Measurements from ENCODE around the gene CCDC136.

CCDC136 gene

DNA sequence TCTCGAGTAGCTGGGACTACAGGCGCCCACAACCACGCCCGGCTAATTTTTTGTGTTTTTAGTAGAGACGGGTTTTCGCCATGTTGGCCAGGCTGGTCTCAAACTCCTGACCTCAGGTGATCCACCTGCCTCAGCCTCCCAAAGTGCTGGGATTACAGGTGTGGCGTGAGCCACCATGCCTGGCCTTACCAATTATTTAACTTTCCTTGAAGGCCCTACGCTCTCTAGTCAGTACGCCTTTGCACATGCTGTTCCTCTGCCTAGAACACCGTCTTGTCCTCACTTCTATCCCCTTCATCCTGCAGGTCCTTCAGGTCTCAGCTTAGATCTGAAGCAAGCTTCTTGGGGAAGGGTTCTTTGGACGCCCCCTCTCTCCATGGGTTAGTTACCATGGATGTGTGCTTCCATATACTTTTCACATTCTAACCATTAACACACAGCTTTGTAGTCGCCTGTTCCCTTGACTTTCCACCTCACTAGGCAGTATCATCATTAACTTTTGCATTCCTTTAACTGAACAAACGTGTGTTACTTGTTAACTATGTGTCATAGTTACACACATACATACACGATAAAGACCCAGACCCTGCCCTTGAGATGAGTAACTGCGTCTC is 70.3 kb downstream of the CCDC136 start:
- FAIRE-seq (no peak), DNase-seq (ENCODE audit: low spot score) (no peak)

DNA sequence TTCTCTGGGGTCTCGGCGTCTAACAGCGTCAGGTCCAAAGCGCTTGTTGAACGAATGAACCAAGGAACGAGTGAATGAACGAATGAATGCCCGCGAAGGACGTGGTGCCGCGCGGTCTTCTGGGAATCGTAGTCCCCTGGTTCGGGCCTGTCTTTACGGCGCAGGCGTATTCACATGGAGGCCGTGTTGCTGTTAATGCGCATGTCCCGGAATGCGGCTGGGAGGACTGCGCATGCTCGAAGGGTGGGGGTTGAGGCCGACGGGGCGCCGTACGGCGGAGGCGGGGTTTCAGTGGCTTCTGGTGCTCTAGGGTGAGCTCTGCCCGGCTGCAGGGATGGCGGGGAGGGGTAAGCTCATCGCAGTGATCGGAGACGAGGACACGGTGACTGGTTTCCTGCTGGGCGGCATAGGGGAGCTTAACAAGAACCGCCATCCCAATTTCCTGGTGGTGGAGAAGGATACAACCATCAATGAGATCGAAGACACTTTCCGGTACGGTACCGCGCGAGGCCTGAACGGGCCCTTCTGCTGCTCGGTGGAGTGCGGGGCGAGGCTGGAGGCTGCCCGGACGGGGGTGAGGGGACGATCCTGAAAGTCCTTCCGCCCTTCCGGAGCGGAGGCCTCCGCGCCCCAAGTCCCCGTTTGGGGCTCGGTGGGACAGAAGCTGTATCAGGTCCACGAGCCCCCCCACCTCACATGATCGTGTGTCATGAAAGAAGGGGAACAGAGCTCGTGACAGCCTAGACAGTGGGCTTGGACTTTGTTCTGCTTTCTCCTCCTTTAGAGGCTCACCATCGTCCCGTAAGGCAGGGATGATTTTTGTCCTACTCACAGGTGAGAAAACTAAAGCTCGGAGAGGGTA is 71.0 kb downstream of the CCDC136 start, which contains the start of gene ATP6V1F:
Gene ATP6V1F, plus strand, starts transcription at position 286 of the 862 bp plus-strand sequence. Its CDS starts 49 bp downstream, at position 335.
- peak; percentile 50 for FAIRE-seq
- peak; percentile 95 for DNase-seq (ENCODE audit: low spot score)

DNA sequence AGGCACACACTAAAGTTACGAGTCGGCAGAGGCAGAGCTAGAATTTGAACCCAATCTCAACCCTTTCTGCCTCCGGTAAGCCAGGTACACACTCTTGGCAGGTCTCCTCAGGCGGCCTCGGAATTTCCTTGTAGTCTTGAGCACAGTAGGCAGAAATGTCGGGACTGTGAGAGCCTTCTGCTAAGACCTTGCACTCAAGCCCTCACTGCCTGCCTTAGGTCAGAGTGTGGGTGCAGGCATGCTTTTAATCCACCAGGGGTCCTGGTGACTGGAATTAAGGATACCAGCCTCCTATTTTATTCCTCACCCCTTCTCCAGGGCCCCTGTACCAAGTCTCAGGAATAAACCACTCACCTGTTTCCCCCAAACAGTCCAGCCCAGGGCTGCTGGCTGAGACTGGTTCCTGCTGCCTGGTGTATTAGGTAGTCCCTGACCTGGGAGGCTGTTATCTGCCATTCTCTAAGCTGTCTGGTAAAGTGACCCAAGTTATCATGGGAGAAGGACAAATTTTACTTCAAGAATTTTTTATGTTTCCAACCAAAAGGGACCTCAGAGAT is 71.7 kb downstream of the CCDC136 start:
- no peak for FAIRE-seq
- DNase-seq (ENCODE audit: low spot score) = peak; percentile 66

DNA sequence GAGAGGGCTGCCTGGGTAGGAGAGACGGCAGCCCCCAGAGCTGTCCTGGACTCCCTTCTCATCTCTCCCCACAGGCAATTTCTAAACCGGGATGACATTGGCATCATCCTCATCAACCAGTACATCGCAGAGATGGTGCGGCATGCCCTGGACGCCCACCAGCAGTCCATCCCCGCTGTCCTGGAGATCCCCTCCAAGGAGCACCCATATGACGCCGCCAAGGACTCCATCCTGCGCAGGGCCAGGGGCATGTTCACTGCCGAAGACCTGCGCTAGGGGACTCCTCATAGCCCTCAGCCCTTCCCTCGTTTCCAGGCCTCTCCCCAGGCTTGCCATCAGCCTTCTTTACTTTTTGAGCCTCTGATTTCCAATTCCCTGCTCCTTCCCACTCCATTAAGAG is 73.5 kb downstream of the CCDC136 start:
- no peak for FAIRE-seq
- DNase-seq (ENCODE audit: low spot score) = no peak

DNA sequence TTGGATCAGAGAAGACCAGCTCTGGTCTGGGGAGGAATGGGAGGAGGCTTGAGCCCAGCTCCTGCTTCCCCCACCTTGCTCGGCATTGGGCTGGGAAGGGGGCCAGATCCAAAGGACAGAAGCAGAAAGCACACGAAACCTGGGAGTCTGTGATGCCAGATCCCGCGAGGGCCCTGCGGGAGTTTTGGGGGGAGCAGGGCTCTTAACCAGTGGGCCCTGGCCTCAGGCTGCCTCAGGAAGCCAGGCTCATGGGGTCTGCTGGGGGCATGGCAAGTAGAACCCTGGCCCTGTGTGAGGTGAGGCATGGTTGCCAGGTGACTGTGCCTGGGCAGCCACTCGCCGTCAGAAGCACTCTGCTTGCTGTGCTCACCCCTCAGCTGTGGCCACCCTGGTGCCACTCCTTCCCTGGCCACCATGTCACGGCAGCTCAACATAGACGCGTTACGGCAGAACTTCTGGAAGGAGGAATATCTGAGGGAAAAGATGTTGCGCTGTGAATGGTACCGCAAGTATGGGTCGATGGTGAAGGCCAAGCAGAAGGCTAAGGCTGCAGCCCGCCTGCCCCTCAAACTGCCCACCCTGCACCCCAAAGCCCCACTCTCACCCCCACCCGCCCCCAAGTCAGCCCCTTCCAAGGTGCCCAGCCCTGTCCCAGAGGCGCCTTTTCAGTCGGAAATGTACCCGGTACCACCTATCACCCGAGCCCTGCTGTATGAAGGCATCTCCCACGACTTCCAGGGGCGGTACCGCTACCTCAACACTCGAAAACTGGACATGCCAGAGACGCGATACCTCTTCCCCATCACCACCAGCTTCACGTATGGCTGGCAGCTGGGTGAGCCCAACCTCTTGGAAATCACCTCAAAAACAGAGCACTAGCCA is 74.5 kb downstream of the CCDC136 start:
- no peak for DNase-seq (ENCODE audit: low spot score)
- no peak for FAIRE-seq

DNA sequence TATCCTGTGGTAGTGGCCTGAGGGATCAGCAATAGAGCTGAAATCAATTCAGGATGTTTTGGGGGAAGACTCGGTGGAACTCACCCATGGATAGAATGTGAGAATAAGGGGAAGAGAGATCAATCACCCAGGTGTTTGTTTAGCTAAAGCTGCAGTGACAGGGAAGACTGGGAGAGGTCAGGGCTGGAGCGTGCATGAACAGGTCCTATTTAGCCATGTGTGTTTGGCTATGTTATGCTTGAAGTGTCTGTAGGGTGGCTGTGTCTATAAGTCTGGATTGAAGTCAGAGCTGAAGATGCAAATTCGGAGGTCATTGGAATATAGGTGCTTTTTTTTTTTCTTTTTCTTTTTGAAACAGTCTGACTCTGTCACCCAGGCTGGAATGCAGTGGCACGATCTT is 75.5 kb downstream of the CCDC136 start:
- no peak for FAIRE-seq
- no peak for DNase-seq (ENCODE audit: low spot score)

DNA sequence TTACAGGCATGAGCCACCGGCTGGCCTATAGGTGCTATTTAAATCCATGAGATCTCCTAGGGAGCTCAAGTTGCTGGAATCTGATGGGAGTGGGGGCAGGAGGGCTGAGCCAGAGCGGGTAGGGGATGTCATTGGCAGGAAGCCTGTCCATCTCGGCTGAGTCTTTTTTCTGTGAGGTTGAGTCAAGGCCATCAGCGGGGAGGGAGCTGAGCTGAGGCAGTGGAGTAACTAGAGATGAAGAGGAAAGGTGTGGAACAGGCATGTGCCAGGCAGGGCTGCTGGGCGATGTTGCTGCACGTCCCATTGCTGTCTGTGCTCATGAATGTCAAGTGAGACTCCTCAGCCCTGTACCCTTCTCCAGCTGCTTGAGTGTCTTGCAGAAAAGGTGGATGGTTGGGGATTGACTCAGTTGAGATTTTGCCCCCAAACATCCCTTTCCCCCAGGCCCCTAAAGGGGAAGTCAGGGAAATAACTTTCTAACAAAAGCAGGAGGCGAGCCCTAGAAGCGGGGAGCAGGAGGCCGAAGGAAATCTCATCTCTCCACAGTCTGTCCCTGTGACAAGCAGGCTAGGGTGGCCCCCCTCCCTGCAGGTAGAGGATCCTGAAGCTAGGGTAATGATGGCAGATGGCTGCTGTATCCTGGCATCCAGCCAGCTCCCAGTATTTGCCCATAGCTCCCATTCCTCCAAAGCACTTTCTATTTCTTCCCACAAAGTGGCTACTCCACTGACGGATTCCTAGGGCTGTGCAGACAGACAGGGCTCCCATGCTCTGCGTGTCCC is 76.3 kb downstream of the CCDC136 start:
- DNase-seq (ENCODE audit: low spot score) (no peak), FAIRE-seq (no peak)

DNA sequence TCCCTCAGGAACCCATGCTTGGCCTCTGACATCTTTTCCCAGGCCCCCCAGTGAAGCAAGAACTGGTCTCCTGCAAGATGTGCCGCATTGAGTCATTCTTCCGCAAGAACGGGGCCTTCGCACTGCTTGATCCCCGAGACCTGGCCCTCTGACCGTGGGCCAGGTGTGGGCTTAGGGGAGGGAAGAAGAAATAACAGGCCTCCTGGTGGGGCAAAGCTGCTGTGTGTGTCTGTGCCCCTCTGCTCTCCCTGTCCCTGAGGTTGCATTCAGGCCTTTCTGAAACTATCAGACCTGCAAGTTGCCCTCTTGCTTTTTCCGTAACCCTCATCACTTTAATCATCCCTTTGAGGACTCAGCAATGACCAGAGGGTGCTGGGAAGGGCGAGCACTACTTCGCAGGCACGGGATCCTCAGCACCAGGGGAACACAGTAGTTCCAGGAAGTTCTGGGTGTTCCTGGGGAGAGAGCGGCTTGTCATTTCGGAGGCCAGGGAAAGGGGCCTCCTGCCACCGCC is 76.9 kb downstream of the CCDC136 start:
- DNase-seq (ENCODE audit: low spot score) (no peak), FAIRE-seq (no peak)

DNA sequence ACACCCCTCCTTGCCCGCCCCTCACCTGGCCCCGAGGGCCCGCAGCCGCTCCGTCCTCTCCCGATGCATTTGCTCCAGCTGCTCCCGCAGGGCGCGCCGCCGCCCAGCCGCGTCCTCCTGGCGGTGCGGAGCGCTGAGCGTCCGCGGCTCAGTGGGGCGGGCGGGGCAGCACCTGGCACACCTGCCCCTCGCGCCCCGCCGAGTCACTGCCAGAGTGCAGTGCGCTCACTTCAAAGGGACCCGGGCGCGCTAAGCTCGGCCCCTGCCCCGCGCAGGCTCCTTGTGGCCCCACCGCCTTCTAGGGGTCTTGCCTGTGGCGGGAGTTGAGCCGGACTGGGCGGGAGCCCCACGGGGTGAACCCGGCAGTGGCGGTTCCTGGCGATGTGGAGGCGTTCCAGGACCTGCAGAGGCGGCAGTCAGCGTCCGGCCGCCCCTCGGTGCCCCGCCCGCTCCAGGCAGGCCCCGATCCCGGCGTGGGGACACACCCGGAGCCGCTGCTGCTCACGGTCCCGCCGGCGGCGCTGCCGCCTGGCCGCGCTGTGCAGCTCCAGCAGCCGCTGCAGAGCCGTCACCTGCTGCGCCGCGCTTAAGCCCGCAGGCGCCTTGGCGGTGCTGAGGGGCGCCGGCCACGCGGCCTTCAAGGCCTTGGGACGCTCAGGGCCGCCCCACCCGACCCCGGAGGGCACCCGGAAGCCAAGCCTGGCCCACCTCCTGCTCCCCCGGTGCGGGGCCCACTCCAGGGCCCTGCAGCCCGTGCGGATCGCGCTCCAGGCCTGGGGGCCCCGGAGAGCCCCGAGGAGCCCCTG is 77.6 kb downstream of the CCDC136 start:
- FAIRE-seq (no peak), DNase-seq (ENCODE audit: low spot score) (no peak)

DNA sequence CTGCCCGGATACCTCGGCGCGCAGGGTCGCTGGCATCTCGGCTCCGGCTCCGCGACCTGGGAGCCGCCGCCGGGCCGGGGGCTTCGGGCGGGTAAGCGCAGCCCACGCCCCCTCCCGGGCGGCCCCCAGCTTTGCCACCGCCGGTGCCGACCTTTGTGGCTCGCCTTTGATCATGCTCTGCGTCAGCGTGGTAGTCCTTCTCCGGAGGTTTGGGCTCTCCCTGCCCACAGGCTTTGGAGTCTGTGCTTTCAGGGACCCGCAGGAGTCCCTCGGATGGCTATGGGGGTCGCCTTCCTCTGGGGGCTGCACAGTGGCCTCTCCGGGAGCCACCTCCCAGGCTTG is 78.1 kb downstream of the CCDC136 start:
- no peak for FAIRE-seq
- DNase-seq (ENCODE audit: low spot score) = no peak

DNA sequence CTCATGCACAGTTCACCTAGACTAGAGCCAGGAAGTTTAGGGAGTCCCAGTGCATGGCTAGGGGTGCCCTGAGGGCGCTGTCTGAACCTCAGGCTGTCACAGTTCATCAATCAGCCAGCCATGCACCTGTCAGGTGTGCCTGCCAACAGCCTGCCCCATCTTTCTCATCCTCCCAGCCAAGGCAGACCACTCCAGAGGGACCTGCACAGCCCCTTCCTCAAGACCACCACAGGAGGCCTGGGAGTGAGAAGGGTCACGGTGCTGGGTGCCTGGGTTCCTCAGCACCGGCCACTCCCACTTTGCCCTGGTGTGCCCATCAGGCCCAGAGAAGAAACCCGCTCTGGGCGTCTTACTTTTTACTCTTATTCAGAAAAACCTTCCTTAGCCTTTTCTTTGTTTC is 79.3 kb downstream of the CCDC136 start:
- FAIRE-seq (no peak), DNase-seq (ENCODE audit: low spot score) (no peak)

All from urothelium cell line (cell line).